ENCODE measurements around the gene TMEM8B.

The TMEM8B gene

GRCh38 chr9:35835766-35836165 is 6.7 kb downstream of the TMEM8B start:
- no peak overlapping the region for H3K27ac ChIP-seq
- TF ChIP-seq CTCF (conservative IDR thresholded peaks at IDR 0.05): no peak

GRCh38 chr9:35836595-35836994 is 7.6 kb downstream of the TMEM8B start:
- no peak overlapping the region for H3K27ac ChIP-seq
- no peak for TF ChIP-seq CTCF (conservative IDR thresholded peaks at IDR 0.05)

GRCh38 chr9:35839926-35840325 is 10.9 kb downstream of the TMEM8B start:
- TF ChIP-seq CTCF (conservative IDR thresholded peaks at IDR 0.05): no peak
- no peak overlapping the region for H3K27ac ChIP-seq

GRCh38 chr9:35840881-35841644 is 12.0 kb downstream of the TMEM8B start:
- no peak for TF ChIP-seq CTCF (conservative IDR thresholded peaks at IDR 0.05)
- no peak overlapping the region for H3K27ac ChIP-seq

- no peak for TF ChIP-seq CTCF (conservative IDR thresholded peaks at IDR 0.05)
- no peak overlapping the region for H3K27ac ChIP-seq
Measured at GRCh38 chr9:35841645-35841900, 12.5 kb downstream of the TMEM8B start.

GRCh38 chr9:35842020-35842745 is 13.2 kb downstream of the TMEM8B start:
- TF ChIP-seq CTCF (conservative IDR thresholded peaks at IDR 0.05): no peak
- H3K27ac ChIP-seq: no peak overlapping the region

- H3K27ac ChIP-seq: no peak overlapping the region
- TF ChIP-seq CTCF (conservative IDR thresholded peaks at IDR 0.05): no peak
Measured at GRCh38 chr9:35842795-35843194, 13.8 kb downstream of the TMEM8B start.
